Pulmonary artery endothelial cell (primary cell): ENCODE results near the gene ACRBP. TPM values are rescaled to one million over a fixed set of nuclear protein-coding genes. Genes with fewer than 3 reads are reported as not detected.

Experiments
- DNase-seq: peaks from one replicate; pipeline ENCODE4 v3.0.0-alpha.2; 2011; ENCODE audit warnings: low read depth, low spot score
- total RNA-seq: library from RNA; depleted of rRNA; stranded (reverse); fragments of >200 nt; gene quantifications from 2 replicates; pipeline ENCODE4 v1.2.3, GENCODE V29; 2014

Gene ACRBP
- total RNA-seq, 1 donor from 2014 or later = 0.26 TPM

GRCh38 chr12:6646276-6647082 is 753 bp downstream of the ACRBP start:
- DNase-seq = no peak

GRCh38 chr12:6644903-6645302 is 2.3 kb downstream of the ACRBP start:
- no peak for DNase-seq

GRCh38 chr12:6644257-6644596 is 3.0 kb downstream of the ACRBP start:
- no peak for DNase-seq

GRCh38 chr12:6643569-6644256 is 3.5 kb downstream of the ACRBP start:
- no peak for DNase-seq

GRCh38 chr12:6641131-6641530 is 6.1 kb downstream of the ACRBP start:
- no peak for DNase-seq

GRCh38 chr12:6640497-6640896 is 6.7 kb downstream of the ACRBP start:
- DNase-seq = no peak

- peak; percentile 44 for DNase-seq
These were observed 8.0 kb downstream of the ACRBP start for GRCh38 chr12:6639151-6639801.

- DNase-seq = no peak
These were observed 8.9 kb downstream of the ACRBP start for GRCh38 chr12:6638305-6638704.

GRCh38 chr12:6635856-6636531 is 11.2 kb downstream of the ACRBP start, which contains the start of gene LPAR5:
Gene LPAR5 (minus strand): TSS chr12:6635959. CDS start chr12:6621248, 14,711 bp downstream.
- no peak for DNase-seq

GRCh38 chr12:6635375-6635855 is 11.8 kb downstream of the ACRBP start:
- DNase-seq = no peak

- no peak for DNase-seq
These were observed 14.9 kb downstream of the ACRBP start for GRCh38 chr12:6632026-6632983.

GRCh38 chr12:6631549-6631961 is 15.7 kb downstream of the ACRBP start:
- DNase-seq = no peak

GRCh38 chr12:6630736-6631135 is 16.5 kb downstream of the ACRBP start:
- DNase-seq = no peak

- DNase-seq = no peak
These were observed 19.6 kb downstream of the ACRBP start for GRCh38 chr12:6627616-6628015.

- DNase-seq = no peak
These were observed 20.5 kb downstream of the ACRBP start for GRCh38 chr12:6626654-6627283.

GRCh38 chr12:6620885-6621274 is 26.4 kb downstream of the ACRBP start:
- no peak for DNase-seq

- no peak for DNase-seq
These were observed 26.9 kb downstream of the ACRBP start for GRCh38 chr12:6620137-6620884.

- no peak for DNase-seq
These were observed 28.6 kb downstream of the ACRBP start for GRCh38 chr12:6618483-6619225.

- no peak for DNase-seq
These were observed 31.4 kb downstream of the ACRBP start for GRCh38 chr12:6615802-6616201.
